HG02642 (cell line): Measurements from ENCODE around the gene PDE6H.

ENCODE experiments used
- ATAC-seq: cut with Tn5 transposase; IDR thresholded peaks from one replicate; pipeline ENCODE4 v1.9.1; 2021; ENCODE audit warnings: mild to moderate bottlenecking; ENCODE audit not compliant: unreplicated experiment, poor library complexity

PDE6H gene

GRCh38 chr12:14965221-14965620 is 7.6 kb upstream of the PDE6H start:
- ATAC-seq = no peak

- no peak for ATAC-seq
Observed at GRCh38 chr12:14968478-14968877, 4.4 kb upstream of the PDE6H start.

GRCh38 chr12:14970473-14970872 is 2.4 kb upstream of the PDE6H start:
- no peak for ATAC-seq

- ATAC-seq = no peak
Observed at GRCh38 chr12:14974633-14975032, 1.8 kb downstream of the PDE6H start.

GRCh38 chr12:14975457-14975856 is 2.6 kb downstream of the PDE6H start:
- no peak for ATAC-seq

GRCh38 chr12:14976658-14977057 is 3.8 kb downstream of the PDE6H start:
- ATAC-seq = no peak

- no peak for ATAC-seq
Observed at GRCh38 chr12:14979468-14979867, 6.6 kb downstream of the PDE6H start.

- ATAC-seq = no peak
Observed at GRCh38 chr12:14981049-14981448, 8.2 kb downstream of the PDE6H start.

GRCh38 chr12:14982562-14982961 is 9.7 kb downstream of the PDE6H start:
- ATAC-seq = no peak

- ATAC-seq = peak; percentile 65
Observed at GRCh38 chr12:14982991-14983390, 10.1 kb downstream of the PDE6H start.

GRCh38 chr12:14984036-14984435 is 11.2 kb downstream of the PDE6H start:
- ATAC-seq = no peak

GRCh38 chr12:14984766-14985285 is 12.0 kb downstream of the PDE6H start:
- ATAC-seq = no peak

- no peak for ATAC-seq
Observed at GRCh38 chr12:14986449-14986848, 13.6 kb downstream of the PDE6H start.

GRCh38 chr12:14988035-14988434 is 15.2 kb downstream of the PDE6H start:
- ATAC-seq = no peak

GRCh38 chr12:14989790-14990189 is 16.9 kb downstream of the PDE6H start:
- peak; percentile 60 for ATAC-seq

GRCh38 chr12:14991069-14991468 is 18.2 kb downstream of the PDE6H start:
- no peak for ATAC-seq

GRCh38 chr12:14992673-14993072 is 19.8 kb downstream of the PDE6H start:
- no peak for ATAC-seq

GRCh38 chr12:14993117-14993516 is 20.3 kb downstream of the PDE6H start:
- no peak for ATAC-seq

GRCh38 chr12:14993537-14994266 is 20.9 kb downstream of the PDE6H start:
- ATAC-seq = no peak

GRCh38 chr12:14994610-14995009 is 21.8 kb downstream of the PDE6H start:
- ATAC-seq = no peak

GRCh38 chr12:14995583-14996425 is 23.0 kb downstream of the PDE6H start:
- ATAC-seq = no peak
